Measurements from ENCODE around the gene ITGA3.

DNA sequence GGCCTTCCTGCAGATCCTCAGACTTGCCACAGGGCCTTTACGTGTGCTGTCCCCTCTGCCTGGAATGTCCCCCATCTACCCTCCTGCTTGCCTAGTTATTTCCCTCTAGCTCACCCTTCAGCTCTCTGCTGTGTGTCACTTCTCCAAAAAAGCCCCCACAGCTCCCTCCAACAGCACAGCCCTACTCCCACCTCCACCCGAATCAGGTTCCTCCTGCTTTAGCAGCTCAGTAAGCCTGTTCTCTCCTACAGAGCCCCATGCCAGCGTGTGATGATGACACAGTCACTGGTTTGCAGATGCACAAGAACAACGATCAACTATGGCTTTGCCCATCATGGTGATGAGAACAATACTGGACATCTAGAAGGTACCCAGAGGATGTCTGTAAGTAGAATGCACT lies 81.1 kb downstream of the ITGA3 start:
- no peak for TF ChIP-seq CTCF (IDR thresholded peaks at IDR 0.05; ENCODE audit: poor library complexity)
- no peak for TF ChIP-seq EZH2phosphoT487 (IDR thresholded peaks at IDR 0.05; ENCODE audit: low read depth, severe bottlenecking, unreplicated experiment)

All from hepatocyte (in vitro differentiated cells).